GM12878 (cell line): Measurements from ENCODE around the gene MINPP1.
"Not testable (repeated sequence)": the region's sequence is repeated elsewhere in the genome, so short reads cannot be mapped to it uniquely, and the experiment has no call there.

Experiments used
- CREB1 ChIP-seq: IDR thresholded peaks from 2 replicates; pipeline ENCODE4 v1.6.1; 2012; ENCODE audit warnings: low read depth, mild to moderate bottlenecking, inconsistent platforms
- CTCF ChIP-seq, 3 experiments: IDR thresholded peaks in 2 of 3; conservative IDR thresholded peaks in 1 of 3; 2 replicates each; pipeline ENCODE4 v1.5.1; 2011; ENCODE audit warnings: low read depth in 3 of 3, low read length in 3 of 3, mild to moderate bottlenecking in 3 of 3, control low read depth in 2 of 3, moderate library complexity in 2 of 3, inconsistent platforms in 1 of 3, mixed read lengths in 1 of 3; ENCODE audit not compliant: control insufficient read depth in 2 of 3, insufficient read depth in 1 of 3; ENCODE audit errors: extremely low read depth in 1 of 3
- ELK1 ChIP-seq: IDR thresholded peaks from 2 replicates; pipeline ENCODE4 v1.6.1; 2012; ENCODE audit warnings: low read depth, low read length, improper control_type of control experiment
- FOXK2 ChIP-seq: fragments of 450-650 bp; IDR thresholded peaks from 2 replicates; pipeline ENCODE4 v1.6.1; 2017; ENCODE audit warnings: mild to moderate bottlenecking, moderate library complexity
- PBX3 ChIP-seq: IDR thresholded peaks from 2 replicates; pipeline ENCODE4 v1.6.1; 2011; ENCODE audit warnings: mild to moderate bottlenecking, low read depth, low read length, moderate library complexity; ENCODE audit not compliant: insufficient replicate concordance
- POLR2A ChIP-seq: IDR thresholded peaks from 2 replicates; pipeline ENCODE4 v1.6.1; 2011; ENCODE audit warnings: low read depth, mild to moderate bottlenecking, low read length
- RAD21 ChIP-seq: IDR thresholded peaks from 2 replicates; pipeline ENCODE4 v1.6.1; 2011; ENCODE audit warnings: mild to moderate bottlenecking, low read depth, low read length, moderate library complexity; ENCODE audit not compliant: insufficient read depth
- RBBP5 ChIP-seq: fragments of 200-600 bp; sonication (generic); conservative IDR thresholded peaks from 2 replicates; pipeline ENCODE4 v1.6.1; 2016
- ZBTB33 ChIP-seq: fragments of 450-650 bp; IDR thresholded peaks from 2 replicates; pipeline ENCODE4 v1.6.1; 2017; ENCODE audit warnings: mild to moderate bottlenecking

GRCh38 chr10:87492450-87492849, 12.2 kb upstream of the MINPP1 start:
- not testable (repeated sequence) for TF ChIP-seq ZBTB33; CTCF (IDR thresholded peaks at IDR 0.05 in 2 of 3, conservative IDR thresholded peaks at IDR 0.05 in 1 of 3; ENCODE audit: control insufficient read depth in 2 of 3, extremely low read depth in 1 of 3, insufficient read depth in 1 of 3, low read depth in 3 of 3, low read length in 3 of 3); POLR2A; RAD21; FOXK2; RBBP5; ELK1; CREB1; PBX3
